ENCODE data around the gene PNKD.

- TF ChIP-seq TAF1 (IDR thresholded peaks at IDR 0.05; ENCODE audit: low read depth) (no peak), USF1 (IDR thresholded peaks at IDR 0.05) (no peak), EP300 (IDR thresholded peaks at IDR 0.05; ENCODE audit: borderline replicate concordance) (no peak), YY1 (IDR thresholded peaks at IDR 0.05; ENCODE audit: low read depth) (no peak), FOXM1 (IDR thresholded peaks at IDR 0.05; ENCODE audit: borderline replicate concordance, low read depth) (no peak), REST (IDR thresholded peaks at IDR 0.05; ENCODE audit: low read depth) (no peak), RAD21 (IDR thresholded peaks at IDR 0.05; ENCODE audit: low read depth) (no peak), MAX (IDR thresholded peaks at IDR 0.05) (no peak), TCF12 (IDR thresholded peaks at IDR 0.05; ENCODE audit: low read depth) (no peak), ZBTB7A (IDR thresholded peaks at IDR 0.05; ENCODE audit: low read depth) (no peak), CEBPB (IDR thresholded peaks at IDR 0.05) (no peak), CREB1 (IDR thresholded peaks at IDR 0.05; ENCODE audit: low read depth) (no peak), NFIC (IDR thresholded peaks at IDR 0.05) (no peak), EGR1 (IDR thresholded peaks at IDR 0.05) (no peak)
These were observed 40.5 kb upstream of the PNKD start for GRCh38 chr2:218229851-218230250.
